HG03139 (cell line): ENCODE data around the gene HS3ST3A1.

Source experiments
- ATAC-seq: cut with Tn5 transposase; IDR thresholded peaks from one replicate; pipeline ENCODE4 v1.9.1; 2021; ENCODE audit not compliant: unreplicated experiment

HS3ST3A1 gene

DNA sequence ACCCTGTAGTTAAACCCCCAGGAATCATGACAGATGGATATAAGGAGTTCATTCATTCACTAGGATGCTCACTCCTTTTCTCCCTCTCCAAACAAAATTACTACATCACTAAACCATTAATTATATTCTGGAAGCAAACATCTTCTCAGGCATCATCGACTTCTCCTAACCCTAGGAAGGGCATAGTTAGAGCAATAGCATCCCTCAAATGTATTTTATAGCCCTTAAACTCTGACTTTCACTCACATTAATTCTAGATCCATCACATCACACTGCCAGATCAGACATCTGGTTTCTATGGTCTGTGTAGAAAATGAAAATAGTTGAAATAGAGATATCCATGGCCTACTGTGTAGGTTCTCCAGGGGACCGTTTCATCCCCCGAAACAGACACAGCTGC is 143.9 kb downstream of the HS3ST3A1 start:
- no peak for ATAC-seq
